Adrenal gland (tissue), 12 donors: ENCODE data around the gene S1PR1. TPM values are rescaled to one million over a fixed set of nuclear protein-coding genes. Genes with fewer than 3 reads are reported as not detected.
A peak's percentile ranks its signal among the peaks of the same experiment; 100 is the strongest.

ENCODE experiments used
- DNase-seq, 7 donors: peaks; one replicate each; pipeline ENCODE4 v3.0.0-alpha.2; 2019 to 2020
- H3K27ac ChIP-seq, 5 donors: fragments of 200-600 bp; sonication (generic) in 4 of 5; 1 replicate in 3 of 5; 2 replicates in 2 of 5; pipeline versions ENCODE4 v1.5.1 to v1.8.0; 2016 to 2020; ENCODE audit warnings: mild to moderate bottlenecking in 1 of 5
- H3K27me3 ChIP-seq: fragments of 200-600 bp; 2 replicates; pipeline ENCODE4 v1.8.0; 2021
- H3K36me3 ChIP-seq, 2 donors: fragments of 200-600 bp; replicated peaks in 1 of 2; 1 replicate in 1 of 2; 2 replicates in 1 of 2; pipeline versions ENCODE4 v1.5.1 to v1.8.0; 2018 to 2022
- H3K4me1 ChIP-seq, 2 donors: fragments of 200-600 bp; replicated peaks in 1 of 2; 1 replicate in 1 of 2; 2 replicates in 1 of 2; pipeline versions ENCODE4 v1.5.1 to v1.8.0; 2018 to 2021
- H3K4me3 ChIP-seq, 4 donors: fragments of 200-600 bp; sonication (generic) in 3 of 4; one replicate each; pipeline ENCODE4 v1.5.1; 2016 to 2018
- H3K9me3 ChIP-seq, 3 donors: fragments of 200-600 bp; sonication (generic) in 1 of 3; replicated peaks in 1 of 3; 1 replicate in 2 of 3; 2 replicates in 1 of 3; pipeline versions ENCODE4 v1.5.1 to v1.8.0; 2016 to 2021
- CTCF ChIP-seq, 6 experiments: fragments of 450-650 bp in 4 of 6; fragments of 200-600 bp in 2 of 6; sonication (generic) in 1 of 6; IDR thresholded peaks; 1 replicate in 5 of 6; 2 replicates in 1 of 6; pipeline versions ENCODE4 v1.5.1 to v1.8.0; 2016 to 2021; ENCODE audit warnings: antibody characterized with exemption in 6 of 6, mild to moderate bottlenecking in 2 of 6, moderate library complexity in 1 of 6
- POLR2A ChIP-seq, 2 donors: fragments of 450-650 bp; IDR thresholded peaks; one replicate each; pipeline ENCODE4 v1.6.1; 2017; ENCODE audit warnings: antibody characterized with exemption in 2 of 2, mild to moderate bottlenecking in 2 of 2, moderate library complexity in 1 of 2
- WGBS, 4 donors: extraction: QIAGEN DNeasy Blood & Tissue Kit in 2 of 4; methylation state at CpG; one replicate each; pipeline versions ENCODE4 v1.1.5 to v1.1.7; 2013 to 2017; 5-methylcytosine and 5-hydroxymethylcytosine counted together
- intact Hi-C, 2 donors: fragments of 100-400 bp; cut with DNase I; formaldehyde crosslinking; loops; one replicate each; pipeline versions ENCODE4 v1.14.1 to v1.15.0; 2022 to 2023
- polyA plus RNA-seq, 3 donors: library from polyadenylated mRNA; stranded (reverse); fragments of 200-250 nt in 2 of 3; fragments of 350-450 nt in 1 of 3; fragmentation: Illumina TruSeq in 1 of 3; extraction: RNeasy Lipid Tissue Mini Kit (QIAGEN cat#74804) in 1 of 3; gene quantifications; one replicate each; pipeline ENCODE4 v1.2.3, GENCODE V29; 2013 to 2014
- total RNA-seq, 9 donors: library from RNA; depleted of rRNA in 4 of 9; stranded (reverse); fragments of >200 nt in 4 of 9; fragments of 120-200 nt in 1 of 9; fragmentation: NEBNext Ultra II Directional in 1 of 9; extraction: Animal tissue kit (Norgen Biotek cat#: 25700) in 1 of 9; gene quantifications; one replicate each; pipeline versions ENCODE4 v1.1.0 to v1.2.4, GENCODE V29; 2013 to 2023
- donor health status: healthy with polysubstance abuse.
- donor health status: Bipolar disorder and iron deficiency.
- donor health status: DM: yes; HTN: yes; CAD: no.
- donor health status: DM: no; HTN: no; CAD: no.
- donor health status: DM: no; HTN: no; CAD: no.
- donor health status: DM: yes; HTN: yes; CAD: no.

Gene S1PR1
- total and polyA plus RNA-seq, 12 donors = 11.3 to 45.6 (median 27.3) TPM

DNA sequence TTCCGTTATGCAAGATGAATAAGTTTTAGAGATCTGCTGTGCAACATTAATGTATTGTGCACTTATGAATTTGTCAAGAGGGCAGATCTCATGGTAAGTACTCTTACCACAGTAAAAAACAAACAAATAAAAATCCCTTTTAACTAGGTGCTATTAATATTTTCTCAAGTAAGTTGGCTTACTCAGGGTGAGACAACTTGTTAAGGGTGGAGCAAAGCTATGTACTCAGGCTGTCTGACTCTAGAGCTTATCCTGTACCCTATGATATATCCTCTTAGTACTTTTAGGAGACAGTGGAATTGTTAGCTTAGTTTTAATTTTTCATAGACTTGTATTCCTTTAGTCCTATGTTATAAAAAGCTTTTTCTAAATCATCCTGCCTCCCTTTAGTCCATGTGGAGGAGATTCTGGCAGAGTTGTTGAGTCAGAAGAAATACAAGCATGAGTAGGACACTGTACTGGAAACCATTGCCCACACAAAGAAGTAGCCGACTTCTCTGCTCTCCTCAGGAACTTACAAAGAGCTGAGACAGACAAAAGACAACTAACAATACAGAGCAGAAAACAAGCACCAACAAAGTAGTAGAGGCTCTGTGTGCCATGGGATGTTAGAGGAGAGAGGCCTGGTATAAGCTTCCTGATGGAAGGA, 49.2 kb downstream of the S1PR1 start:
- Histone ChIP-seq H3K9me3 (no peaks in the 10 kb centered on the region), H3K36me3 (no peaks in the 10 kb centered on the region), H3K27ac (no peak overlapping the region), H3K4me1 (peaks cover 0 to 4% of the 10 kb centered on the region in 2 donors), H3K4me3 (no peak overlapping the region), H3K27me3 (no peaks in the 10 kb centered on the region)
- TF ChIP-seq POLR2A (IDR thresholded peaks at IDR 0.05) (no peak), CTCF (IDR thresholded peaks at IDR 0.05) (no peak)
- 79 to 90% (median 87%) methylated on average over 2 of the region's 2 CpGs for WGBS, 4 donors
- no peak for DNase-seq
- intact Hi-C loops = loop anchor here (5.0 to 10.0 kb wide), 2 partner anchors 49 to 371 kb away; partner anchors contain the start of gene S1PR1 (in 1 of the 2)

DNA sequence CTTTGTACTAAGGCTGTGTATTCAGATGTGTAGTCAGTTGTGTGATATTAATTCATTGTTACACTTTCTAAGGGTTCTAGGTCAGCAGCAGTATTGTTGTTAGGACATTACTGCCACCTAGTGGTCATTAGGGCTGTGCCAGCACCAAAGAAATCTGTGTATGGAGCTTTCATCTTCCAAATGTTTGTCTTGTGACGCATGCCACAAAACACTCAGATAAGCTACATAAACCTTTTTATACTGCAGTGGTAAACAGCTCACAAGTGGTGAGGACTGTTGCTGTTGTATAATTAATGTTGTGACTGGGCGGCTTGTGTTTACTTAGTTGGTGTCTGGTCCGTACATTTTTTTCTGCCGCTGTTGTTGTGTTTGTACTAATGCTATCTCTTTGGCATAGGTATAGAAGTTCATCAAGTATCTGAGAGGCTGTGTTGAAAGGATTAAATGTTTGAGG, 51.7 kb downstream of the S1PR1 start:
- Histone ChIP-seq H3K27me3 (no peaks in the 10 kb centered on the region), H3K27ac (no peak overlapping the region), H3K36me3 (no peaks in the 10 kb centered on the region), H3K4me1 (peaks cover 0 to 12% of the 10 kb centered on the region in 2 donors), H3K4me3 (no peak overlapping the region), H3K9me3 (no peaks in the 10 kb centered on the region)
- DNase-seq = peak; percentile 72 to 92 (median 77)
- intact Hi-C loops = loop anchor here (5.0 to 10.0 kb wide), 2 partner anchors 51 to 374 kb away; partner anchors contain the start of gene S1PR1 (in 1 of the 2)
- WGBS, 4 donors = 22 to 36% (median 33%) methylated on average over 4 of the region's 4 CpGs
- TF ChIP-seq POLR2A (IDR thresholded peaks at IDR 0.05) (no peak), CTCF (IDR thresholded peaks at IDR 0.05) (peak; percentile 87 to 94 (median 92))

GRCh38 chr1:101290119-101290921, 53.5 kb downstream of the S1PR1 start:
- 83 to 91% (median 89%) methylated on average over 6 of the region's 6 CpGs for WGBS, 4 donors
- Histone ChIP-seq H3K4me3 (no peak overlapping the region), H3K9me3 (no peaks in the 10 kb centered on the region), H3K4me1 (peaks cover 0 to 12% of the 10 kb centered on the region in 2 donors), H3K36me3 (no peaks in the 10 kb centered on the region), H3K27ac (no peak overlapping the region), H3K27me3 (no peaks in the 10 kb centered on the region)
- intact Hi-C loops = loop anchor here in 1 of 2 donors (5.0 kb wide), 1 partner anchor 368 kb away; no protein-coding TSS in a partner anchor
- no peak for TF ChIP-seq CTCF (IDR thresholded peaks at IDR 0.05)
- no peak for DNase-seq

Other genes starting within 250 kb of the S1PR1 start
- gene DPH5, start 211.2 kb upstream of the S1PR1 start, total RNA-seq = 10 to 100 TPM; 21.7 to 52.5 (median 40.5) TPM
- gene DPH5, start 211.2 kb upstream of the S1PR1 start, polyA plus RNA-seq = 10 to 100 TPM; 37.7 to 59.1 (median 48.9) TPM